ENCODE data around the gene DPCD.

DNA sequence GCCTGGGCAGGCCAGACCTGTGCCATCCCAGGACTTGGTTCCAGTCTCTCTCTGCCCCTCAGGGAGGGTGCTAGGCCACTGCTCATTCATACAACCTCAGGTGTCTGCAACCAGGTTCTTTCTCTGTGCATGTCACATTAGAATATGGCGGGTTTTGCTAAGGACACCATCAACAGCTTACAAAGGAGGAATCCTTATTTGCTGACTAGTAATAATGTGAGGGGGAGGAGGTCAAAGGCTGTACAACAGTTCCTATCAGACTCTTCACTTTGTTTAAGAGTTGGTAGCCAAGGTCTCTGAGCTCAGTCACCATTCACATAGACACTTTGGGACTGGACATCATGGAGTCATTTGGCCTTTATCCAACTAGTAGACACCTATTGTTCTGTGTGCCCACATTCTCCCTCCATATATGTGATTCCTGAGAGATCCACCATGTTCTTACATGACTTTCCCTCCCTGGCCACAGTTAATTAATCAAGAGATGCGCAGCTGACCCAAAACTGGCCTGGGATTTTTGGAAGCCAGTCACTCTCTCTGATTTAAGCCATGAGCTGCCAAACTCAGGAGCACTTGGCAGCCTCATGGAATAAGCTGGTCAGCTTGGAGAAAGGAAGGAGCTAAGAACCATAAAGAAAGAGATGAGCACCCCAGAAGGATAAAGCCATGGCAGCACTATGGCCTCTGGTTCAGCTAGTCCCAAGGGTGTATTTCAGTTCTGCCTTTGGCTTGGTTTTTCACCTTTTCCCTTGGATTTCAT lies 51.2 kb downstream of the DPCD start:
- TF ChIP-seq, protein P1, sequence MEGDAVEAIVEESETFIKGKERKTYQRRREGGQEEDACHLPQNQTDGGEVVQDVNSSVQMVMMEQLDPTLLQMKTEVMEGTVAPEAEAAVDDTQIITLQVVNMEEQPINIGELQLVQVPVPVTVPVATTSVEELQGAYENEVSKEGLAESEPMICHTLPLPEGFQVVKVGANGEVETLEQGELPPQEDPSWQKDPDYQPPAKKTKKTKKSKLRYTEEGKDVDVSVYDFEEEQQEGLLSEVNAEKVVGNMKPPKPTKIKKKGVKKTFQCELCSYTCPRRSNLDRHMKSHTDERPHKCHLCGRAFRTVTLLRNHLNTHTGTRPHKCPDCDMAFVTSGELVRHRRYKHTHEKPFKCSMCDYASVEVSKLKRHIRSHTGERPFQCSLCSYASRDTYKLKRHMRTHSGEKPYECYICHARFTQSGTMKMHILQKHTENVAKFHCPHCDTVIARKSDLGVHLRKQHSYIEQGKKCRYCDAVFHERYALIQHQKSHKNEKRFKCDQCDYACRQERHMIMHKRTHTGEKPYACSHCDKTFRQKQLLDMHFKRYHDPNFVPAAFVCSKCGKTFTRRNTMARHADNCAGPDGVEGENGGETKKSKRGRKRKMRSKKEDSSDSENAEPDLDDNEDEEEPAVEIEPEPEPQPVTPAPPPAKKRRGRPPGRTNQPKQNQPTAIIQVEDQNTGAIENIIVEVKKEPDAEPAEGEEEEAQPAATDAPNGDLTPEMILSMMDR (conservative IDR thresholded peaks at IDR 0.05 in 1 of 2, IDR thresholded peaks at IDR 0.05 in 1 of 2; ENCODE audit: extremely low read depth in 1 of 2, insufficient read depth in 1 of 2, low read depth in 1 of 2, low read length in 2 of 2), result no peak
- no peak for TF ChIP-seq EZH2 (IDR thresholded peaks at IDR 0.05; ENCODE audit: borderline replicate concordance, low read length)

Data from mammary epithelial cell (primary cell).